UCSD-AML1 (cell line): Measurements from ENCODE around the gene PTPN3.

Experiments
- DNase-seq: peaks from one replicate; lab custom pipeline; 2025; ENCODE audit not compliant: unreplicated experiment; lab: John Stamatoyannopoulos, UW

Gene PTPN3

DNA sequence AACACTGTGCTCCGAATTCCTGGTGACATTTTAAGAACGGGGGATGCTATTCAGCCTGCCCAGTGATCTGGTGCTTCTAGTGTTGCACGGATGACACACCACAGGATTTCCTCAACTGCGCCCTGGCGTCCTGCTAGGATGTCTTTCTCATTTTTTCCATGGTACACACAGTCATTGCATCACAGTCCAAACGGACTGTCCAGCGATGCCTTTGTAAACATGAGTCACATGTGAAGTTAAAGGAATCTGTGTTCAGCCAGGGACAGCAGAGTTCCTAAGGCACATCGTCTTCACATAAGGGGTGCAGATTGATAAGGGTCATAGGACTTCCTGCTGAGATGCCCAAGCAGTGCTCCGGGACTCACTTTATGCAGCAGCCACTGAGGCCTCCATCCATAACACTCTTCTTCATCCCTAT is 9.3 kb upstream of the PTPN3 start:
- no peak for DNase-seq

DNA sequence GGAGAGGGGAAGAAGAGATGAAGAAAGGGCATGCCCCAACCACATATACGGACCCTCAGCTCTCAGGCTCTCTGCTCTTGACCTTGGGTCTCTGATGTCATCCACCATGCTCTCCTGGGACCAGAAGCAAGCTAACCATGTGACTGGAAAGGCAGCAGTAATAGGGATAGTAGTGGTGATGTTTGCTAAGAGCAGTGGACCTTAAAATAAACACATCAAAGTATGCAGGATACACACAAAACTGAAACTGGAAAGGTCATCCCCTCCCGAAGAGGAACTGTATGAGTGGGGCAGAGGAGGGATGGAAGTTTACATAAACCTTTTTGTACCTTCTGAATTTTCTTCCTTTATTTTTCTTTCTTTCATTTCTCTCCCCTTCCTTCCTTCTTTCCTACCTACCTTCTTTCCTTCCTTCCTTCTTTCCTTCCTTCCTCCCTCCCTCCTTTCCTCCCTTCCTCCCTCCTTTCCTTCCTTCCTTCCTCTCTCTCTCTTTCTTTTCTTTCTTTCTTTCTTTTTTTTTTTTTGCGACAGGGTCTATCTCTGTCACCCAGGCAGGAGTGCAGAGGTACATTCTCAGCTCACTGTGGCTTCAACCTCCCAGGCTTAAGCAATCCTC is 8.1 kb upstream of the PTPN3 start:
- DNase-seq, result no peak

DNA sequence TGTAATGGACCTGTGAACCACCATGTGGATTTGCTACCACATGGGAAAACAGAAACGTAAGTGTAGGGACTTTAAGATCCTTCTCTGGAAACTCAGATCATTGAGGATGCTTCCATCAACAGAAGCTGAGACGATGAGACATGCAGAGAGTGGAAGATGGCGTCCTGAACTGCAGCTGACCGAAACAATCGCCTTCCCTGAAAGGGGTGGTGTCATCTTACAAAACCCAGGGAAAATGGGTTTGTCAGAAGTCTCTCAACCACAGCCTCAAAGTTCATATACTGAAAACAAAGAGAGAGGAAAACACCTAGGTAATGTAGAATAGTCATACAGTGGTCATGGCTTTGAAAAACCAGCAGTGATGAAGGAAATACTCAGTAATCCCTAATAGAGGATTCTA is 6.6 kb upstream of the PTPN3 start:
- DNase-seq, result no peak

DNA sequence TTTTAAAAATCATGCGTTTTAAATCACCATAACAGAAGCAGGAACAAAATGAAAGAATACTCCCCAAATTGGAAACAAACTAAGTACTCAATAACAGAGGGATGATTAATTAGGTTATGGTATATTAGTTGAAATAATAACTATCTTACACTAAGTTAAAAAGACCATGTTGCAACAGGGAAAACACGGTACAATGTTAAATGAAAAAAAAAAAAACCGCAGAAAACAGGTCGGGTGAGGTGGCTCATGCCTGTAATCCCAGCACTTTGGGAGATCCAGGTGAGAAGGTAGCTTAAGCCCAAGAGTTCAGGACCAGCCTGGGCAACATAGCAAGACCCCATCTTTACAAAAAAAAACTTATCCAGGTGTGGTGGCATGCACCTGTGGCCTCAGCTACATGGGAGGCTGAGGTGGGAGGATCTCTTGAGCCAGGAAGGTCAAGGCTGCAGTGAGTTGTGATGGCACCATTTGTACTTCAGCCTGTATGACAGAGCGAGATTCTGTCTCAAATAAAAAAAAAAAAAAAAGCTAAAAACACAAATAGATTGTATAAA is 2.4 kb upstream of the PTPN3 start:
- DNase-seq, result no peak

DNA sequence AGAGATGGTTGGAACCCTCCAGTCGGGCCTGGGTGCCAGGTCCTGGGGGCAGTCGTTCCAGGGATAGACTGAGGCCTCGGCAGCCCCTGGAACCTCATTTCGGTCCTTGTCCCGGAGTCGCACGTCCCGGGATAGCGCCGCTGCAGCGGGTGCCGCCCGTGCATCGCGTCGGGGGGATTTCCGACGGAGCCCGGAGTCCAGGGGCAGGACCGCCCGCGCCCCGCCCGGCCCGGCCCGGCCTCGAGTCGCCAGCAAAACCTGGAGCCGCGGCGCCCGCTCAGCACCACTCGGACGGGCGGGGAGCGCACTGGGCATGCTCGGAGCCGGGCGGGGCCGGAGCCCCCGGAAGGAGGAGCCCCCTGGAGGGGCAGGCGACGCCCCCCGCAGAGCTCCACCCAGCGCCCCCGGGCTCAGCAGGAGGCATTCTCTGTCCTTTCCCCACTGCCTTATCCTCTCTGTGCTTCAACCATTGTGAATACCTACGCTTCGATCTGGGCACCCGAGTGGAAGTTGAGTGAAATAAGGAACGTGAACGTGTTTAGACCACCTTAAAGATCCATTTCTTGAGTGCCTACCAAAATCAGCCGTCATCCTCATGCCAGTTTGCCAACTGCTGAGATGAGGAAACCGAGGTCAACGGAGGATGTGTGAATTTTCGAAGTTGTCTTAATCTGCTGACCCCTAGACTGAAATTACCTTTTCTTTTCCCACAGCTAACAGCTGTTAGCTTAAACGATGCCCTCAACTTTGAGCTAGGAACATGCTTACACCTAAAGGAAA is 1.7 kb upstream of the PTPN3 start:
- DNase-seq, result no peak

DNA sequence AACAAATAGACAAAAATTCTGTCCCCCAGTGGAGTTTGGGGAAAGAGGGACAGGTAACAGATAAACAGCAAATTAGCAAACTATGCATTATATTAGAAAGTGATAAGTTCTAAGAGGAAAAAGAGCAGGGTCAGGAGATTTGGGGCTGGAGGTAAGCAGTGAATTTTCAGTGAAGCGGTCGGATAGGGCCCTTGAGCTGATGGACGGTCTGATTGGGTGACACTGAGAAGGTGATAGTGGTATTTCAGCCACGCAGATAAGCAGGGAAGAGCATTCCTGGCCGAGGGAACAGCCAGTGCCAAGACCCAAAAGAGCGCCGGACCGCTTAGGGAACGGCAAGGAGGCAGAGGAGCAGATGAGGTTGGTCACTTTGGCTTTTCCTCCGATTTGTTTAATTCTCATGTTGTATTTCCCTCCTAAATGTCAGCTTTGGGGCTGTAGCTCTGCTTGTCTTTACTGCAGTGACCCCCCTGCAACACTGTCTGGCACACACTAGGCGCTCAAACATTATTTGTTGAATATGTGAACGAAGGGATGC is 1.1 kb upstream of the PTPN3 start:
- DNase-seq, result no peak

DNA sequence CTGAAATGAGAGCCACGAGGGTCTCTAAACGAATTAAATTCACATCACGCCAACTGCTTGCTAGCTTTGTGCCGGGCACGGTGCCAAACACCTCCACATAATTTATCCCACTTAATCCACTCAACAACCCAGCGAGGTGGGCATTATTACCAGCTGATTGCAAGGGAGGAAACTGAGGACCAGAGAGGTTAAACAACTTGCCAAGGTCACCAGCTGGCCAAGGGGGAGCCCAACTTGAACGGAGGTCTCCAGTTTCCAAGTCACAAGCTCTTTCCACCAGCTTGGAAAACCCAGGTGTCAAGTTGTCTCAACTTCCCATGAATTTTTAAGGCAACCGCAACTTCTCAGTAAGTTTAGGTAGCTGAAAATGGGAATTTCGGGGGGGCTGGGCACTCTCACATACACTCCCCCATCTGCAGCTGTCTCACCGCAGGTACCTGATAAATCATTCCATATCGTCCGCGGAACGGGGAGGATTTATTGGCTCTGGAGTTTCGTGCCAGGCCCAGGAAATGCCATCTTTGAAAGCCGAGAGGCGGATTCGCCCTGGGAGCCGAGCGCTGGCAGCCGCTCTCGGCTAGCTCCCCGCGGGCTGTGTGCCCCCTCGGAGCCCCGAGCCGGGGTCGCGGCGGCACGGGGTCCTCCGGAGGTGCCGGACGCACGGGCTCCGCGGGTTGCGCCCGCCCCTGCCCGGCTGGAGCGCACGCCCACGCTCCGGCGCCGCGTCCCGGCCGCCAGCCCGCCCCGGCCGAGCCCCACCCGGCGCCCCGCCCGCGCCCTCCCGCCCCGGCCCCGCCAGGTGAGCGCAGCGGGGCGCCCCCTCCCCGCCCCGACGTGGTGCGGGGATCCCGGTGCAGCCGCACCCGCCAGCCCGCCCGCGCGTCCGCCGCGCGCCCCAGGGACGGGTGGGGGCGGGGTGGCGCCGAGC is 617 bp downstream of the PTPN3 start:
- DNase-seq, result no peak

DNA sequence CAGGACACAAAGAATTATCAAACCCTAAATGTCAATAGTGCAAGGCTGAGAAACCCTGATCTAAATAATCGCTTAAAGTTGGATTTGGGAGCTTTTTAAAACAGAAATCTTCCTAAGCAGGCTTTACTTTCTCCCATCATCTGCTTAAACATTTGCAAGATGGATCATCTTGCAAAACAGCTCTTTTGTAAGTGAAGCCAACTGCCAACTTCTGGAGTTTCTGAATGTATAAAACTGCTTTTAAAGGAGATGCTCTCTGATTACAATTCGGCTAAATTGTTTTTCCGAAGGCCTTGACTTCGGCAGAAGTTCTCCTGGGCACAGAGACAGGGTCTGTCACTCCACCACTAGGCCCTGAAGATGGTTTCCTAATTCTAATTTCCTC is 1.3 kb downstream of the PTPN3 start:
- DNase-seq, result no peak

DNA sequence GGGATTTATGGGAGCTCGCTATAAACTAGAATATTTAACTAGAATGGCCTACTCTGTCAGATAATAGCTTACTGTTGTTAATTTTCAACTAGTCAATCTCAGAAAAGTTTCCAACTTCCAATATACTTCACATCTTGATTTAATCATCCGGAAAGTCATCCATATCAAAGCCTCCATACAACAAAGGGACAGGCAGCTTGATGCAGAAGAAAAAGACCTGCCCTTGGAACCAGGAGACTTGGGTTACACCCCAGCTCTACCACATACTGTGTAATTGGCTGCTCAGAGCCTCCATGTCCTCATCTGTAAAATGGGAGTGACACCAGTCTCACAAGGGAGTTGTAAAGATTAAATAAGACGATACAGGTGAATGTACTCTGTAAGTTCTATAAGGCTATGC is 1.9 kb downstream of the PTPN3 start:
- DNase-seq, result no peak

DNA sequence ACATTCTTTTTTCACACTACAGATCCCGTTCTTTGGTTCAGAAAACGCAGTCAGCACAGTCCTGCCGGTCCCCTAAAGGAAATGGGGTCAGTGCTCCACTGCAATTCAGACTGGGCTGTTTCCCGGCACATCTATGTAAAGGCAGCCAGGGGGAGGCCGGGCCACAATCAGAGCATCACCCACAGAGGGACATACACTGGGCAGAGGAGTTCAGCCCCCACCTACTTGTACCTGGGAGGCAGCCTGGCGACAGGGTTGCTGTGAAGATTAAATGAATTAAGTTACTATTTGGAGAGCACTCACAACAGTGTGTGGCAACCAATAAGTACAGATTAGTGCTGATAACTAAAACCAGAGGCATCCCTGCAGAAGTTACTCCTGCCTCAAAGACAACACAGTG is 4.5 kb downstream of the PTPN3 start:
- DNase-seq, result no peak

DNA sequence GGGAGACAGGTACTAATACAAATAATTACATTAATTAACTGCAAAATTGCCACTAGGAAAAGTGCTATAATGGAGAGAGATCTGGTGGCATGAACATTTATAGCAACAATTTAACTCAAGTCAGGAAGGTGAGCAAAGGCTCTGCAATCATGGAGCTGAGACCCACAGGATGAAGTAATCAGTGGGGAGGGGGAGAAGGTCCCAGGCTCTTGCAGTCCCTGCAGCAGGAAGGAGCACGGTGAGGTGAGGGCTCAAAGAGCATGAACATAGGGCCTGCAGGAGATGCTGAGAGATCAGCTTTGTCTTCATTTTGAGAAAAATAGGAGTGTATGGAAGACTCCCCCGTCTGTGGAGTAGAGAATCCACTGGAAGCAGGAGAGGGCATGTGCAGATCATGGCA is 6.5 kb downstream of the PTPN3 start:
- no peak for DNase-seq

DNA sequence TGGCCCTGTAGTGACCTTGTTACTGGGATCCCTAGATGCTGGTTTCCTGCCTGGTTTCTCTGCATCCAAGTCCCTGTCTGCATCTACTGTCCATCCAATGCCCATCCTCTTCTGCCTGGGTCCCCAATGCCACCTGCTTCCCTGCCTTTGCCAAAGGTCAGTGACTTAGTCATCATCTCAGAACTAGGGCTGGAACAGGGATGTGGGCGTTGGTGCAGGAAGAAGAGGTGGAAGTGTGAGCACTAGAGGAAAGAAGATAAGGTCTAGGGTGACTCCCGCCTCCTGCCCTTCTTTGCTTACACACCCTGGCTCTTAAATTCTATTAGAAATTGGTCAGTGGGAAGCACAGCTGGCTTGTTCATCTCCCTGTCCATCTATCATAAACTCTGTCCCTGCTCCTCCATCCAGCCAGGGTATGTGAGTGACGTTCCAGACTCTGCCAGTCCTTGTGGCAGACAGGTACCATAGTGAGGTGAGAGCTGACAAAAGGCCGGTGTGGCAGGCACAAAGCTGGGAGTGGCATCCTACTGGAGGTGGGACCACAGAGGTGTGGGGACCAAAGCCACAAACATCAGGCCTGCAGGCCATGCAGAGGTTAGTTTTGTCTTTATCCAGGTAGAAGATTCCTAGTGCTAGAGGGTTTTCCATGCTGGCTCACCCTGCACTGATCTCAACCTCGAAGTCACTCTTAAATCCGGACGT is 9.2 kb downstream of the PTPN3 start:
- DNase-seq, result no peak

DNA sequence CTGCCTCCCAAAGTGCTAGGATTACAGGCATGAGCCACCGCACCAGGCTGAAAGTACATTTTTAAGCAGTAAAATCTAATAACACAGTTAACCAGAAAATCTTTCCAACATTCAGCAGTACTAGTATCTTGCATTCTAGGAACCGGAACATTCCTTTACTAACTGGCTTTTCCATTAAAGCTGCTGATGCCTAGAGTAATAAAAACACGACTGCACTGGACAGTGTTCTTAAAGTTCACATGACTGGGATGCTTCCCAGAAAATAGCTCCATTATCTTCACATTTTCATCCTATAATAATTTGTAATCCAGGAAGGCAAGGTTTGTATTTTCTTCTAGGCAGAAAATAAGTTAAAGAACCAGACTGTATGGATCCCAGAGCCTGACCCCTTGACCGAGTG is 9.8 kb downstream of the PTPN3 start:
- no peak for DNase-seq

DNA sequence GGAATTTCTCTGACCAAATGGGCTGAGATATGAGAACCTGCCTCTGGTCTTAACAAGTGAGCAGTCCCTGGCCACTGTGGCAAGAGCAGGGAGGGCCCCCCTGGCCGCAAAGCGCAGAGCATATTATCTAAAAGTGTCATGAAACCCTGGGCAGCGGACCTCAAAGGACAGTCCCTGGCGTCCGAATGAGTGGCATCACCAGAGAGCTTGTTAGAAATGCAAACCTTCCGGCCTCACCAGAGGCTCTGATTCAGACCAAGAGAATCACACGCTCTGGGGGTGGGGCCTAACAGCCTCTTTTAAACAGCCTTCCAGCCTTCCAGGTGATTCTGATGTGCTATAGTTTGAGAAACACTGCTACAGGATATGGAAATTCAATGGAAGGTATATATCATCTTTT is 10.9 kb downstream of the PTPN3 start:
- no peak for DNase-seq

DNA sequence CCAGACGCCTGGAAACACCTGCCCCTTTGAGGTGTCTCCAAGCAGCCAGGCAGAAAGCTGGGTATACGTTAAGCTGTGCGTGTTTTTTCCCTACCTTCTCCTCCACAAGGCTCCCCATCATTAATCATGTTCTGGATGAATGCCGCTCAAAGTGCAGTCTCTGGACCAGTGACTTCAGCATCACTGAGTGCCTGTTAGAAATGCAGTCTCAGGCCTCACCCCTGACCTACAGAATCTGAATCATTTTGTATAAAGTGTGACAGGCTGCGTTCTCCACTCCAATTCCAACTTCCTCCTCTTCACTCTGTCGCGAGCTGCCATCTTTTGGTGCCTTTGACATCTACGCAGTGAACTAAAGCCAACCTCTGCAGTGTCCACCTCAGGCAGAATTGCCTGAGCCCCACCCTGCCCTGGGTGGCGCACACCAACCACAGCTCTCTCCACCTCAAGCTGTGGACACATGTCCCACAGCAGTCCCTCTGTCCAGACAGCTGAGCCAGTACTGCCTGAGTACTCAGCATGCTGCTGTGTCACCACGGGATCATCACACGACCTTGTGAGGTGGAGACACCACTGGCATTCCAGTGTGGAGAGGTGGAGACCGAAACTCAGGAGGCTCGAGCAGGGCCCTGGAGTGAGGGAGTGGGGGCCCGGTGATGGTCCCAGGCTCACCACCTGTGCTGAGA is 14.2 kb downstream of the PTPN3 start:
- DNase-seq, result no peak

DNA sequence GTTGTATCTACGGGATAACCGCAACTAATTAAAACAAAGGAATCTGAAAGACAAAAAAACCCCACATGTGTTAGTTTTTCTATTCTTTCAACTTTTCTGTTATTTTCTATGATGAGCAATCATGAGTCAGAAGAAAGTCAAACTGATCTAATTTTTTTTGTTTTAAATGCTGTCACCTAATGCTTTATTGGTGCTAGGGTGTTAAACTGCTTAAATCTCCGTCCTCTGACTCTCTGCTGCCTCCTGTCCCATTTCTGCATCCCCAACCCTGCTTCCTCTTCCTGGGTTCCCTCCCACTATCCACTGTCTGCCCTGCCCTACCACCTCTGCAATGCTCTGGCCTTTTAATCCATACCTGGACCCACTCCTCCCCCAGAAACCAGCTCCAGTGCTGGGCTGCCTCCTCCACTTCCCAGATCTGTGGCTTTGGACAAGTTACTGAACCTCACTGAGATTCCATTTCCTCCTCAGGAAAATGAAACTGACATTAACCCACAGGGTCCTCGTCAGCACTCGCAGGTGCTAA is 15.7 kb downstream of the PTPN3 start:
- DNase-seq, result no peak

DNA sequence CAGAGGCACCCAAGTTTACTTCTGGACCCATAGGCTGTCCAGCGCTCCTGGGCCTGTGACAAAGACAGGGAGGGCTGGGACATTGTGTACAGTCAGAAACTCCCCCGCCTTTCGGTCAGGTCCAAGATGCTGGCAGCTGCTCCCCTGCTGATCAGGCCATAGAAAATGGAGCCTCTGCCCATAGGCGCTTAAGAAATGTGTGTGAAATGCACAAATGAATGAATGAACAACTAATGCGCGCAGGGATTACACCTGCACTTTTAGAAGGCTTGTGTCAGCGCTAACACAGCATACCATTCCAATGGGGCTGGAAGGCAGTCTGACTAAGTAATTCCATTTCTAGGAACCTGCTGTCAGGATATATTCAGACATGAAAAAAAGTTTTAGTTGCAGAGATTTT is 16.3 kb downstream of the PTPN3 start:
- DNase-seq, result no peak

DNA sequence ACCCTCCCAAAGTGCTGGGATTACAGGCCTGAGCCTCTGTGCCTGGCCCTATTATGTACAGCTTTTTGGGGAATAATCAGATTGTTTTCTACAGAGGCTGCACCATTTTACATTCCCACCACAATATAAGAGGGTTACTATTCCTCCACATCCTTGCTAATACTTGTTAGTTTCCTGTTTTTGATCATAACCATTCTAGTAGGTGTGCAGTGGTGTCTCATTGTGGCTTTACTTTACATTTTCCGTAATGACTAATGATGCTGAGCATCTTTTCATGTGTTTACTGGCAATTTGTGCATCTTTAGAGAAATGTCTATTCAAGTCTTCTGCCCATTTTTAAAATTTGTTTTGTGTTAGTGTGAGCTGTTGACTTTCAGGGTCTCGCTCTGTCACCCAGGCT is 18.3 kb downstream of the PTPN3 start:
- no peak for DNase-seq

DNA sequence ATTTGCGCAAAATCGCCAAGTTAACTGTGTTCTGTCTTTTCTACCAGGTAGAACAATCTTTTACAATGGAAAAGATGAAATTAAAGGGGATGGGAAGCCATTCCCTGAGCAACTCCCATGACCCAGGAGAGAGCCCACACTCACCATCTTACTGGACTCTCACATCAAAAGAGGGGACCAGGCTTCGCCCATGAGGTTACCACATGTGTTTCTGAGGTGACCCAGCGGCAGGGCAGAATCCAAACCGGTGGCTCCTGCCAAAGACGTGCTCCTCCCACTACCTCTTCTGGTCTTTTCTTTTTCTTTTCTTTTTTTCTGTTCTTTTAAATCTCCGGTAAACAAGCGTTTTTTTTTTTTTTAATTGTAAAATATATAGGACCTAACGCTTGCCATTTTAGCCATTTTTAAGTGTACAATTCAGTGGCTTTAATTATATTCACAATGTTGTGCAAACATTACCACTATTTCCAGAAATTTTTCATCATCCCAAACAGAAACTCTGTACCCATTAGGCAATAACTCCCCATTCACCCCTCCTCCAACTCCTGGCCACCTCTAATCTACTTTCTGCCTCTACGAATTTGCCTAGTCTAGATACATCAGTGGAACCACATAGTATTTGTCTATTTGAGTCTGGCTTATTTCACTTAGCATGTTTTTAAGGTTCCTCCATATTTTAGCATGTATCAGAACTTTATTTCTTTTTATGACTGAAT is 19.3 kb downstream of the PTPN3 start:
- DNase-seq, result no peak
